ENCODE measurements around the gene LIMS1.

The LIMS1 gene

GRCh38 chr2:108616318-108616717, 82.0 kb downstream of the LIMS1 start:
- DNase-seq: no peak

DNA sequence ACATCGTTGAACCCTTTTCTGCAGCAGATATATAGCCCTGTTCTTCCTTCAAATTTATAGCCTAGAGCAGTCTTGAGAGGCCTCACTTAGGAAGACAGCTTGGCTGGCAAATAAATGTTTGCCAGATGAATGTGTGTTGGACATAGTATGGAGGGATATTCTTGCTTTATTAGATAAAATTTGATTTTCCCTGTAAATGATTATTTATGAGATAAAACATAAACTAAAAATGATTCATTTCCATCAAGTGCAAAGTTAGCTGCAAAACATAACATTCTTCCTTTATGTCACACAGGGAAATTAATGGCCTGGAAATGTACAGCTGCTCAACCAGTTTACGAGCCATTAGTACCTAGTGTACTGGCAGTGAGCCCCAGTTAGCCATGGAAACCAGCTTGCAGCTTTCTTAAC, 82.5 kb downstream of the LIMS1 start:
- DNase-seq: no peak

GRCh38 chr2:108617617-108618016, 83.3 kb downstream of the LIMS1 start:
- DNase-seq: no peak

DNA sequence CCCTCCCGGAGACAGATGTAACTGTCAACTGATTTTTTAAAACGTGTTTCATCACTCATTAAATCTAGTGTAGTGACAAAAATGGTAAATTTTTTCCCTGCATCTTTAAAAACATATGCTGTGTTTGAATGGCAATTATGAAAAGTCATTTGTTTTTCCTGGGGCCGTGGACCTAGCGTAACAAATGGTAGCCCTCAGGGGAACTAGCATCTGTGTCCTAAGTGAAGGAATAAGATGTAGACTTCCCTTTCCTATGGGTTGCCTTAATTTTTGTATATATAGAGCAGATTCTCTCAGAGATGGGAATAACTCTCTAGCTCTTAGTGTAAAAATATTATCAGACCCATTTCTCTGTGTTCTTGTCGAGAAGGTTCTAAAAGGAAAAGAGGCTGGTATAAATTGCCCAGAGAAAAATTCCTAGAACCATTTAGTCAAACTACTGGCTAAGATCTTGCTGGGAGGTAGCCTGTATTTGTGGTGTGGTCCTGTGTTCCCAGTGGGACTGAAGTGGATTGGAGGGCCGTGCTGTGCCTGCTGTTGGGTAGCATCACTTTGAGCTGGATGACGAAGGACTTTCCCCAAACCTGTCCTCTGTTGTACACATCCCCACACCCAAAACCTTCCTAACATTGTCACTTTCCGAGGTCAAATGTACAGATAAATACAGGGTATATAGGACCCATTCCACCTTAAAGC, 85.8 kb downstream of the LIMS1 start:
- no peak for DNase-seq

- no peak for DNase-seq
Observed at GRCh38 chr2:108620656-108621055, 86.4 kb downstream of the LIMS1 start.

GRCh38 chr2:108621087-108621559, 86.9 kb downstream of the LIMS1 start:
- peak; percentile 61 for DNase-seq

GRCh38 chr2:108621687-108622681, 87.7 kb downstream of the LIMS1 start:
- DNase-seq: no peak

- no peak for DNase-seq
Observed at GRCh38 chr2:108623616-108624015, 89.3 kb downstream of the LIMS1 start.

DNA sequence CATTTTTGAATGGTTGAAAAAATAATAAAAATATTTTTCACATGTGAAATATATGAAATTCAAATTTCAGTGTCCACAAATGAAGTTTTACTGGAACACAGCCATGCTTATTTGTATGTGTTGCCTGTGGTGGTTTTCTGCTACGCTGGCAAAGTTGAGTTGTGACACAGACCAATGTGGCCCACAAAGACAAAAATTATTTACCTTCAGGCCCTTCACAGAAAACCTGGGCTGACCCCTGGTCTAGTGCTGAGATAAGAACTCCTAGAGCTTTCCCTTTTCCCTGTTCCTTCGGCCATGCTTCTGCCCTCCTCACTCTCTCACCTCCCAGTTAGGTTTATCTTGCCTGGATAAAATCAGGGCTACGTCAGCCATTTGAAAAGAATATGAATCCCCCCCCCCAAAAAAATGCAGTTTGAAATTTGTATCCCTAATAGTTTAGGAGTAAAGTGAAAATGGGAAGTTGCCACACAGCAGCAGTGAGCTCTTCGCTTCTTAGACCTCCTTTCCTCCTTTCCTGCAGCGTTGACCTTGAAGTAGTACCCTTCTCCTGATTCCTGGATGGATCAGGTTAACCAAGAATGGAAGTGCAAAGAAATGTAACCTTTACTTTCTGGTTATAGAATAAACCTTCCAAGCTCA, 91.0 kb downstream of the LIMS1 start:
- no peak for DNase-seq

DNA sequence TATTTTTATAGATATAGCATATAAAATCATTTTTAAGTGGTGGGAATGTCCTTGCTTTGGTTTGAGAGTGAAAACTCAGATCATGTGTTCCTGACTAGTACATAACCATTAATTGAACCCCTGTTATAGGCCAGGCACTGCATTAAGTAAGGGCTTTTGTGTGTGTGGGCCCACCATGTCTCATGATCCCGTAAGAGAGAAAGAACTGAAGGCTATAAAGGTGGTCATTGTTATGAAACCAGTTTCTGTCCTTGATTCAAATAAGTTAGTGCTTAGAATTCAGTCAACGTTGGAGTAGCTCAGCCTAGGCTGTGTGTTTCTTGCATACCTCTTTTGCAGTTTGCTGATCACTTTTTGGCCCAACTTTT, 91.5 kb downstream of the LIMS1 start:
- DNase-seq: no peak

GRCh38 chr2:108626995-108627394, 92.7 kb downstream of the LIMS1 start:
- DNase-seq: no peak

DNA sequence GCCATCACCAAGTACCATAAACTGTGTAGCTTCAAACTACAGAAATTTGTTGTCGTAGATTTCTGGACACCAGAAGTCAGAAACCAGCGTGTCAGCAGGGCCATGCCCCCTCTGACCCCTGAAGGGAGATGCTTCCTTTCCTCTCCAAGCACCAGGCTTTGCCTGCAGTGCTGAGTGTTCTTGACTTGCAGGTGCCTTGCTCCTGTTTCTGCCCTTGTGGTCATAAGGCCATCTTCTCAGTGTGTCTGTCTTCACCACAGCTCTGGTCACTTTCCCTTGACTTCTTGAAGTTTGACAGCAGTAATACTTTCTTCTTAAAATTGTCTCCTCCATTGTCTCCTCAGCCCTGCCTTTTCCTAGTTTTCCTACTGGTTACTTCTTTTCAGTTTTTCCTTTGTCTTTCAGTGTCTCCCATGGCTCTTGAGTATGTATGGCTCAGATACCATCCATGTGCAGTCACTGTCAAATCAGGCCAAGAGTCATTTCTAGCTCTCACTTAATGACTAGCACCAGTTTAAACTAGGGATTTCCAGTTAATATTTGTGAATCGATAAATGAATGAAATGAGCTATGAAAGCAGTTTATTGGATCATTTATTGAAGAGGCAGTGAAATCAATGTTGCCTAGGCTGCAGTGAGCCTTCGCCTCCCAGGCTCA, 93.8 kb downstream of the LIMS1 start:
- DNase-seq: no peak

- no peak for DNase-seq
Observed at GRCh38 chr2:108628936-108629335, 94.7 kb downstream of the LIMS1 start.

GRCh38 chr2:108629417-108629816, 95.1 kb downstream of the LIMS1 start:
- no peak for DNase-seq

DNA sequence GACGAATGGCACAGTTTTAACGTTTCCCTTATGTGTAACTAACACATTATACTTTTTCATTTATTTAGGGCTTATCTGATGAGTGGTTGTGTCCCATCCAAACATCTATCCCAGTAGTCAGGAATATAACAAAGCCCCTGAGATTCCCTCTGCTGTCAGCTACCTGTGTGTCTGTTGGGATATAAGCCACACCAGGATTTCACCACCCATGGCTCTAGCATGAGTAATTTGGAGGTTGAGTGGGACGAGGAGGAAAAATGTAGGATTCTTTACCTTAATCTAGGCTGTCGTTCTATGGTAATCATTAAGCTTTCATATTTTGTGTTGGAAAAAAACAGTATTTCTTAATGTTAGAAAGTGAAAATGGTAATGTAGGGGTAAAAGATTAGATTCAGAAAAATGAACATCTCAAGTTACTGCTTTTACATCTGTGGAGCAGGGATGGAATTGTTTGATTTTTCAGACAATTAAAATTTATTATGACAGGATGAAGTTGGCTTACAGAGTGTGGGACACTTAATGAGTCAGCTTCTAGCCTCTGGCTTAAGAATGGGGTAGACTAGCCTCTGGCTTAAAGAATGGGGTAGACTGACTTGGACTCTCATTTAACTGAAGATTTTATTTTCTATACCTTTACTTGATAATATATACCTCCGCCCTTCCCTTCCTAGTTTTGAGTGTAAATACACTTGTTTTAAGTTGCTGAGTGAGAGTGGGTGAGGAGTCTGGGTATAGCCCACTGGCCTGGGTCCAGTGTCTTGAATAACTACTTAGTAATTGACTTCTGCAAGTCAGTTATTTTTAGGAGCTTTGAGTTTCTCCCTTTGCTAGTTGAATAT, 96.5 kb downstream of the LIMS1 start:
- DNase-seq: no peak

DNA sequence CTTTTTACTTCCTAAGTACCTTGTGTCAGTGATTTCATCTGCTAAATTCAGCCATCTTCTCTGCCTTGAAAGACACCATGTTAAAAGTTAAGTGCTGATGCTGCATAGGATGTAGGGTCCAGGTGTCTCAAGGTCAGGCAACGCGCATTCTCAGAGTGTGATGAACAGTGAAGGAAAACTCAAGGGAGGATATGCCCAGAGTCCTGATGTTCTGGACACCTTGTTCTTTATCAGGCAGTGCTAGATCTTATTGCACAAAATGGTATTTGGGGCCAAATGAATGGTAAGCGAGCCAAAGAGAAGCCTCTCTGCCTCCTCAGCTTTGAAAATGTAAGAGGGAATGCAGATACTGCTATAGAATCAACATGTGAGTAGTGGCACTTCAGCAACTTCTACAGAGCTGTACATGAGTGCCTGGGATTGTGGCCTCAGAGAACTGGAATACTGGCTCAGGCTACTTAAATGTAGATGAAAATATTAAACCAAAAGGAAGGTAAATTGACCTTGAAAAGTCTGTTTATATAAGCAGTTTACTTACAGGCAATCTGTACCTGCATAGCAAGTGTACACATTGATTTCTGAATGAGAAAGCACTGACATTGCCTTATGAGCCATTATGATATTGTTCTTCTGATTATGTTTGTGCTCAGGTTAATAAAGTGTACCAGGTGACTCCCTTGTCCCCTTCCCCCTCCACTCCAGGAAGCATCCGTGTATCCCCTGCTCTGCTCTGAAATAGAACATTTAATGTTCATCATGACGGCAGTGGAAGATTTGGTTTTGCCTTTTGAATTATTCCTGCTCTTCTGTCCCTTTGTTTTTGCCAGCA, 98.3 kb downstream of the LIMS1 start:
- DNase-seq: no peak

DNA sequence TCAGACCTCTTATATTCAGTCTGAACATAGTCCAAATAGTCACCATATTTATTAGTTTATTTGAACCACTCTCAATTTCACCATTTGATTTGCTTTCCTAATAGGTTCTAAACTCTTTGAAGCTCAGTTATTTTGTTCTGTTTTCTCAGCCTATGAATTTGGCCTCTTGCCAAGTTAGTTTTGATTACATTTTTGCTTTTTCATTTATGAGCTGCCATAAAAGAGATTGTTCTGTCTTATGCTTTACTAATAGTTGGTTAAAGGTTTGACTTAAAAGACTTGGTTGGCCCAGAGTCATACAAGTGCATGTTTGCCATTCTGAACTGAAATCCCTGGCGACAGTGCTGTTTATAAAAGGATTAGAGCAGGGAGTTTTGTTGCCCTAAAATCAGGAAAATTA, 99.1 kb downstream of the LIMS1 start:
- DNase-seq: no peak

DNA sequence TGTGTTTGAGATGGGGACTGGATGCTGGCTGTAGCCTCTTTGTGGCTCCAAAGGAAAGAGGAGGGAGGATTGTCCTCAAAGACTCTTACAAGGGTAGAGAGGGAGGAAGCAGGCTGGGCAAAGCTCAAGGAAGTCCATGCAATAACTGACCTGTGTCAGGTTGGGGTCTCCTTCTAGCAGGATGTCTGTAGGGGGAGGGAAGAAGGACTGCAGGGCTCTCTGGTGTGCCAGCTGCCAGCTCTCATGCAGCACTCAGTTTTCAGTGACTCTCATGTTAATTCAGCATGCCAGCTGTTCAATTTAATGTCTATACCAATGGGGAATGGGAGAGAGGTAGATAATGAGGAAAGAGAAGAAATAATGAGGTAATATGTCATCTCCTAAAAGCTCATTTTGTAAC, 99.7 kb downstream of the LIMS1 start:
- no peak for DNase-seq

GRCh38 chr2:108634576-108635160, 100.4 kb downstream of the LIMS1 start:
- no peak for DNase-seq

DNA sequence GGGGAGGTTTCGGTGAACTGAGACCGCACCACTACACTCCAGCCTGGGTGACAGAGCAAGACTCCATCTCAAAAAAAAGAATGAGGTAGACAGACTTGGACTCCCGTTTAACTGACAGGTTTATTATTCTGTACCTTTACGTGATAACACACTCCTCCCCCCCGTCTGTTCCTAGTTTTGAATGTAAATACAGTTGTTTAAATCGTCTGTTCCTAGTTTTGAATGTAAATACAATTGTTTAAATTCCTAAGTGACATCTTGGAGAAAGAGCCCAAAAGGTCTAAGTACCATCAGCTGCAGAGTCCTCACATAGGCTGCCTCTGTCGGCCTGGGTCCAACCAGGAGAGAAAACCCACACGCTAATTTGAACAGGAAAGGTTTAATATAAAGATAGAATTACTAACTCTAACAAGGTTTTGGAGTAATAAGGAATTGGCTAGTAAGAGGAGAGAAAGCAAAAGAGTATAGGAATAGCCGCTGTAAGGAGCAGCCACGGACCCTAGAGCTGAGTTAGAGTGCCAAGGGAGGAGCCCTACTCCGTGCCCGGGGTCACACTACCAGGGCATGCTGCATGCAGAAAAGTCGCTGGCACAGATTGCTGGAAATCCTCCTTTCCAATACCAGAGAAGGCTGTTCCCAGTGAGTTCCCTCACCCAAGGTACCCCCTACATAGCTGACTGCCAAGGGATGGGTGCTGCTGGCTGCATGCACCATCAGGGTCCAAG, 101.5 kb downstream of the LIMS1 start:
- DNase-seq: no peak
